ENCODE results near the gene NEIL3. TPM values are rescaled to one million over a fixed set of nuclear protein-coding genes. Genes with fewer than 3 reads are reported as not detected.

NEIL3 gene
- total RNA-seq, 1 experiment from 2014 or later = 18.1 TPM

DNA sequence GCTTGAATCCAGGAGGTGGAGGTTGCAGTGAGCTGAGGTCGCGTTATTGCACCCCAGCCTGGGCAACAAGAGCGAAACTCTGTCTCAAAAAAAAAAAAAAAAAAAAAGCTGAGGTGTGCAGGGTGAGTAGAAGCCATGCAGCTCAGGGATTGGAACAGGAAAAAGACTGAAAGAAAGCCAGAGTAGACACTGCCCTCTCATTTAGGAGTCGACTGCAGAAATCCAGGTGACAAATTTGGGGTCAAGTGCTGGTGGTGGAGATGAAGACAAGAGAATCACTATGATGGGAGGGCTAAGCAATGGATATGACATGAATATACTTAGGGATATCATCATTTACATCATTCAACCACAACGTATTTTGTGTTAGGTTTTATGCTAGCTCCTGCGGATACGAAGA, 1.9 kb downstream of the NEIL3 start:
- ATAC-seq (no peak), DNase-seq (ENCODE audit: low read depth, low spot score) (no peak)
- Histone ChIP-seq H3K9me2 (ENCODE audit: insufficient read depth) (no peaks in the 10 kb centered on the region), H4K20me1 (ENCODE audit: insufficient read depth) (peaks cover 5% of the 10 kb centered on the region; the same call in 1 of the 2 replicates), H3K27ac (ENCODE audit: low read depth, low read length) (no peak overlapping the region), H3K4me3 (replicated peaks in 1 of 2; ENCODE audit: low read depth in 1 of 2, low read length in 2 of 2) (no peak overlapping the region), H3K9me3 (ENCODE audit: control insufficient read depth in 1 of 2, insufficient read depth in 1 of 2, low read depth in 1 of 2, low read length in 2 of 2) (no peaks in the 10 kb centered on the region), H3K9ac (ENCODE audit: low read length) (no peak overlapping the region), H3K27me3 (ENCODE audit: insufficient read depth, low read length) (no peaks in the 10 kb centered on the region), H3K4me2 (ENCODE audit: low read length) (no peak overlapping the region), H3K79me2 (ENCODE audit: insufficient read depth, low read length) (peaks cover 66% of the 10 kb centered on the region), H2AFZ (ENCODE audit: low read depth, low read length, poor library complexity, severe bottlenecking) (no peak overlapping the region), H3K4me1 (ENCODE audit: control insufficient read depth in 1 of 2, insufficient read depth in 2 of 2, low read length in 2 of 2) (peaks cover 3 to 10% of the 10 kb centered on the region in 2 experiments; a peak in 3 of 4 replicates), H3K36me3 (ENCODE audit: control insufficient read depth in 1 of 2, insufficient read depth in 2 of 2, low read length in 2 of 2) (no peaks in the 10 kb centered on the region)
- TF ChIP-seq EZH2phosphoT487 (IDR thresholded peaks at IDR 0.05; ENCODE audit: borderline replicate concordance) (no peak), CEBPB (IDR thresholded peaks at IDR 0.05; ENCODE audit: low read depth) (no peak), EGR1 (IDR thresholded peaks at IDR 0.05; ENCODE audit: low read depth) (no peak), TCF7L2 (IDR thresholded peaks at IDR 0.05; ENCODE audit: borderline replicate concordance, extremely low read depth, insufficient read depth, insufficient read length) (no peak), FOSL1 (IDR thresholded peaks at IDR 0.05; ENCODE audit: low read depth) (no peak), SIN3A (IDR thresholded peaks at IDR 0.05; ENCODE audit: low read depth) (no peak), SRF (IDR thresholded peaks at IDR 0.05; ENCODE audit: low read depth) (no peak), ELF1 (IDR thresholded peaks at IDR 0.05; ENCODE audit: borderline replicate concordance, low read depth) (no peak), ZNF274 (IDR thresholded peaks at IDR 0.05; ENCODE audit: low read depth, low read length) (no peak), SP1 (IDR thresholded peaks at IDR 0.05; ENCODE audit: low read depth) (no peak), POLR2AphosphoS5 (IDR thresholded peaks at IDR 0.05; ENCODE audit: low read depth, low read length) (no peak), POLR2A (IDR thresholded peaks at IDR 0.05; ENCODE audit: borderline replicate concordance, extremely low read depth, insufficient read depth, insufficient read length) (no peak), JUND (IDR thresholded peaks at IDR 0.05) (no peak), RAD21 (IDR thresholded peaks at IDR 0.05; ENCODE audit: low read depth) (no peak)
- TF ChIP-seq, protein P1, sequence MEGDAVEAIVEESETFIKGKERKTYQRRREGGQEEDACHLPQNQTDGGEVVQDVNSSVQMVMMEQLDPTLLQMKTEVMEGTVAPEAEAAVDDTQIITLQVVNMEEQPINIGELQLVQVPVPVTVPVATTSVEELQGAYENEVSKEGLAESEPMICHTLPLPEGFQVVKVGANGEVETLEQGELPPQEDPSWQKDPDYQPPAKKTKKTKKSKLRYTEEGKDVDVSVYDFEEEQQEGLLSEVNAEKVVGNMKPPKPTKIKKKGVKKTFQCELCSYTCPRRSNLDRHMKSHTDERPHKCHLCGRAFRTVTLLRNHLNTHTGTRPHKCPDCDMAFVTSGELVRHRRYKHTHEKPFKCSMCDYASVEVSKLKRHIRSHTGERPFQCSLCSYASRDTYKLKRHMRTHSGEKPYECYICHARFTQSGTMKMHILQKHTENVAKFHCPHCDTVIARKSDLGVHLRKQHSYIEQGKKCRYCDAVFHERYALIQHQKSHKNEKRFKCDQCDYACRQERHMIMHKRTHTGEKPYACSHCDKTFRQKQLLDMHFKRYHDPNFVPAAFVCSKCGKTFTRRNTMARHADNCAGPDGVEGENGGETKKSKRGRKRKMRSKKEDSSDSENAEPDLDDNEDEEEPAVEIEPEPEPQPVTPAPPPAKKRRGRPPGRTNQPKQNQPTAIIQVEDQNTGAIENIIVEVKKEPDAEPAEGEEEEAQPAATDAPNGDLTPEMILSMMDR (IDR thresholded peaks at IDR 0.05 in 2 of 3, conservative IDR thresholded peaks at IDR 0.05 in 1 of 3; ENCODE audit: borderline replicate concordance in 1 of 3, insufficient read depth in 1 of 3, low read depth in 2 of 3, low read length in 2 of 3) = no peak
- TF ChIP-seq, protein P2, sequence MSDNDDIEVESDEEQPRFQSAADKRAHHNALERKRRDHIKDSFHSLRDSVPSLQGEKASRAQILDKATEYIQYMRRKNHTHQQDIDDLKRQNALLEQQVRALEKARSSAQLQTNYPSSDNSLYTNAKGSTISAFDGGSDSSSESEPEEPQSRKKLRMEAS (IDR thresholded peaks at IDR 0.05) = no peak
- TF ChIP-seq, protein P3, sequence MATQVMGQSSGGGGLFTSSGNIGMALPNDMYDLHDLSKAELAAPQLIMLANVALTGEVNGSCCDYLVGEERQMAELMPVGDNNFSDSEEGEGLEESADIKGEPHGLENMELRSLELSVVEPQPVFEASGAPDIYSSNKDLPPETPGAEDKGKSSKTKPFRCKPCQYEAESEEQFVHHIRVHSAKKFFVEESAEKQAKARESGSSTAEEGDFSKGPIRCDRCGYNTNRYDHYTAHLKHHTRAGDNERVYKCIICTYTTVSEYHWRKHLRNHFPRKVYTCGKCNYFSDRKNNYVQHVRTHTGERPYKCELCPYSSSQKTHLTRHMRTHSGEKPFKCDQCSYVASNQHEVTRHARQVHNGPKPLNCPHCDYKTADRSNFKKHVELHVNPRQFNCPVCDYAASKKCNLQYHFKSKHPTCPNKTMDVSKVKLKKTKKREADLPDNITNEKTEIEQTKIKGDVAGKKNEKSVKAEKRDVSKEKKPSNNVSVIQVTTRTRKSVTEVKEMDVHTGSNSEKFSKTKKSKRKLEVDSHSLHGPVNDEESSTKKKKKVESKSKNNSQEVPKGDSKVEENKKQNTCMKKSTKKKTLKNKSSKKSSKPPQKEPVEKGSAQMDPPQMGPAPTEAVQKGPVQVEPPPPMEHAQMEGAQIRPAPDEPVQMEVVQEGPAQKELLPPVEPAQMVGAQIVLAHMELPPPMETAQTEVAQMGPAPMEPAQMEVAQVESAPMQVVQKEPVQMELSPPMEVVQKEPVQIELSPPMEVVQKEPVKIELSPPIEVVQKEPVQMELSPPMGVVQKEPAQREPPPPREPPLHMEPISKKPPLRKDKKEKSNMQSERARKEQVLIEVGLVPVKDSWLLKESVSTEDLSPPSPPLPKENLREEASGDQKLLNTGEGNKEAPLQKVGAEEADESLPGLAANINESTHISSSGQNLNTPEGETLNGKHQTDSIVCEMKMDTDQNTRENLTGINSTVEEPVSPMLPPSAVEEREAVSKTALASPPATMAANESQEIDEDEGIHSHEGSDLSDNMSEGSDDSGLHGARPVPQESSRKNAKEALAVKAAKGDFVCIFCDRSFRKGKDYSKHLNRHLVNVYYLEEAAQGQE (IDR thresholded peaks at IDR 0.05; ENCODE audit: low read depth) = no peak
- TF ChIP-seq, protein P4, sequence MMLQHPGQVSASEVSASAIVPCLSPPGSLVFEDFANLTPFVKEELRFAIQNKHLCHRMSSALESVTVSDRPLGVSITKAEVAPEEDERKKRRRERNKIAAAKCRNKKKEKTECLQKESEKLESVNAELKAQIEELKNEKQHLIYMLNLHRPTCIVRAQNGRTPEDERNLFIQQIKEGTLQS (IDR thresholded peaks at IDR 0.05) = no peak
- TF ChIP-seq, protein P5, sequence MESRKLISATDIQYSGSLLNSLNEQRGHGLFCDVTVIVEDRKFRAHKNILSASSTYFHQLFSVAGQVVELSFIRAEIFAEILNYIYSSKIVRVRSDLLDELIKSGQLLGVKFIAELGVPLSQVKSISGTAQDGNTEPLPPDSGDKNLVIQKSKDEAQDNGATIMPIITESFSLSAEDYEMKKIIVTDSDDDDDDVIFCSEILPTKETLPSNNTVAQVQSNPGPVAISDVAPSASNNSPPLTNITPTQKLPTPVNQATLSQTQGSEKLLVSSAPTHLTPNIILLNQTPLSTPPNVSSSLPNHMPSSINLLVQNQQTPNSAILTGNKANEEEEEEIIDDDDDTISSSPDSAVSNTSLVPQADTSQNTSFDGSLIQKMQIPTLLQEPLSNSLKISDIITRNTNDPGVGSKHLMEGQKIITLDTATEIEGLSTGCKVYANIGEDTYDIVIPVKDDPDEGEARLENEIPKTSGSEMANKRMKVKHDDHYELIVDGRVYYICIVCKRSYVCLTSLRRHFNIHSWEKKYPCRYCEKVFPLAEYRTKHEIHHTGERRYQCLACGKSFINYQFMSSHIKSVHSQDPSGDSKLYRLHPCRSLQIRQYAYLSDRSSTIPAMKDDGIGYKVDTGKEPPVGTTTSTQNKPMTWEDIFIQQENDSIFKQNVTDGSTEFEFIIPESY (IDR thresholded peaks at IDR 0.05; ENCODE audit: extremely low read depth, insufficient replicate concordance, low read length) = no peak
- no TSS peak for BruUV-seq (replicated peaks)
- ChIA-PET RAD21 (ENCODE audit: low non-redundant PET in 1 of 2, low total read pairs in 2 of 2, uncharacterized antibody in 2 of 2, unreplicated experiment in 2 of 2) (no interaction called here), POLR2A (no interaction called here), CTCF (no interaction called here)
- intact Hi-C loops (cut with micrococcal nuclease) = no loop called here

Data from HCT116 (cell line).